Activated CD4-positive, alpha-beta T cell treated with anti-CD3 and anti-CD28 coated beads for 24 hours (primary cell): ENCODE measurements around the gene DENND1B.

Experiments used
- DNase-seq, 2 donors: peaks; one replicate each; pipeline ENCODE4 v3.0.0-alpha.2; 2020; ENCODE audit warnings: low read depth in 2 of 2

DENND1B gene

GRCh38 chr1:197683895-197684553 is 91.3 kb downstream of the DENND1B start:
- no peak for DNase-seq

- DNase-seq: no peak
Observed at GRCh38 chr1:197683280-197683679, 92.0 kb downstream of the DENND1B start.

- DNase-seq: no peak
Observed at GRCh38 chr1:197680311-197680710, 95.0 kb downstream of the DENND1B start.

GRCh38 chr1:197677752-197678295 is 97.5 kb downstream of the DENND1B start:
- DNase-seq: no peak

DNA sequence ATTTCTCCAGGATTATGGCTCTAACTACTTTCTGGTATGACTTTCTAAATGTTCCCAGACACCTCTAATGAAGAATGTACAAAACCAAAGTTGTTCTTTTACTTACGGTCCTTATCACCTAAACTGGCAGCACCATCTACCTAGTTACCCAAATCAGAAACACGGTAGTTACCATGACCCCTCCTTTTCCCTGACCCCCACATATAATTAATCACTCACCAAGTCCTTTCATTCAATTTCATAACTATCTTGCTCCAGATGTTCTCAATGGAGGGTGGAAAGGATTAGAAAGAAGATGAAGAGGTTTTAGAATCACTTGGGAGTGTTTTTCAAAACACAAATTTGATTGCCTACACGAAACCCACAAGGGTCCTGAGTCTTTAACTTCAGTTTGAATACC is 98.0 kb downstream of the DENND1B start:
- DNase-seq: no peak

GRCh38 chr1:197675583-197676208 is 99.6 kb downstream of the DENND1B start:
- DNase-seq: no peak

GRCh38 chr1:197674286-197674685 is 101.0 kb downstream of the DENND1B start:
- DNase-seq: no peak

- DNase-seq: no peak
Observed at GRCh38 chr1:197673292-197673691, 102.0 kb downstream of the DENND1B start.

- DNase-seq: no peak
Observed at GRCh38 chr1:197672347-197672746, 102.9 kb downstream of the DENND1B start.

DNA sequence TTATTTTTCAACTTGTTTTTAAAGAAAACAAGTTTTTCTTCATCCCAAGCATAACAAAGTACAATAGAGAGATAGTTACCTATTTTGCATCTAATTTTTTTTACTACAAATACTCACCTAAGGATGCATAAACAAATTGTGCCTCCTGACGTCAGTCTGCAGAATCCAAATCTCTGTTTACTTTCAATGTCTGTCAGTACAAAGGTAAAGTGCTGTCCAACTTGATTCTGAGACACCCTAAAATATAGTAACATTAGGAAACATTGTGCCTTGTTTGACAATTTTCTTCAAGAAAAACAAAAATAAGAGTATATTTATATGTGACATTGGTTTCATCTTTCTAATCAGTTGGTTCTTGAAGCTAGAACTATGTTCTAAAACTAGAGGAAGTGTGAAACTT is 103.4 kb downstream of the DENND1B start:
- DNase-seq: no peak

DNA sequence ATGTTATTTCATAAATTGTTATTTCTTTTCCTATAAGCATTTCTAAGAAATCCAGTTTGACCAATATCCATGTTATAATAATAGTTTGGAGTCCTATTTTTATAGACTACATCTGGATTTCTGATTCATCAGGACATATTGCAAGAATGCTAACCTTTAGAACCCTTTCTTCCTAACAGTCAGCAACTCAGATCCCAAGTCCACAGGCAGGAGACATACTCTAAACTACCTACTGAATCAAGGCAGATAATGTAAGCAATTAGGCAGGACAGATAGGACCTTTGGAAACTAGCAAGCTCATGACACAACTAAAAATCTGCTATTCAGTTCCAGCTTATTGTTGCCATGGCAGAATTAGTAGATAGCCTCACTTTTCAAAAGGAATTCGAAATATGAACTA is 104.1 kb downstream of the DENND1B start:
- DNase-seq: no peak

DNA sequence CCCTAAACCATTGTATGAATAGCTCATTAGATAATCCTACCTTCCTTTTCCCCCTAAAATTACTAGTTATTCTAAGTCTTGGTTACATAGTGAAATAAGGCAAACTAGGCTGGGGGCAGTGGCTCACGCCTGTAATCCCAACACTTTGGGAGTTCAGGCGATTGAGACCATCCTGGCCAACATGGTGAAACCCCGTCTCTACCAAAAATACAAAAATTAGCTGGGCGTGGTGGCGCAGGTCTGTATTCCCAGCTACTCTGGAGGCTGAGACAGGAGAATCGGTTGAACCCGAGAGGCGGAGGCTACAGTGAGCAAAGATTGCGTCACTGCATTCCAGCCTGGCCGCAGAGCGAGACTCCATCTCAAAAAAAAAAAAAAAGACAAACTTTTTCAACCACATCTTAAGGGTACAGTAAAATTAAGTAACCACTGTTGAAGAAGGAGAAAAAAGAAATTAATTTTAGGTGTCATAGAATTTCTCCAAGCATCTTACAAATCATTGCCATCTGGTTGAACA is 108.5 kb downstream of the DENND1B start:
- no peak for DNase-seq

- DNase-seq: no peak
Observed at GRCh38 chr1:197664391-197664790, 110.9 kb downstream of the DENND1B start.

DNA sequence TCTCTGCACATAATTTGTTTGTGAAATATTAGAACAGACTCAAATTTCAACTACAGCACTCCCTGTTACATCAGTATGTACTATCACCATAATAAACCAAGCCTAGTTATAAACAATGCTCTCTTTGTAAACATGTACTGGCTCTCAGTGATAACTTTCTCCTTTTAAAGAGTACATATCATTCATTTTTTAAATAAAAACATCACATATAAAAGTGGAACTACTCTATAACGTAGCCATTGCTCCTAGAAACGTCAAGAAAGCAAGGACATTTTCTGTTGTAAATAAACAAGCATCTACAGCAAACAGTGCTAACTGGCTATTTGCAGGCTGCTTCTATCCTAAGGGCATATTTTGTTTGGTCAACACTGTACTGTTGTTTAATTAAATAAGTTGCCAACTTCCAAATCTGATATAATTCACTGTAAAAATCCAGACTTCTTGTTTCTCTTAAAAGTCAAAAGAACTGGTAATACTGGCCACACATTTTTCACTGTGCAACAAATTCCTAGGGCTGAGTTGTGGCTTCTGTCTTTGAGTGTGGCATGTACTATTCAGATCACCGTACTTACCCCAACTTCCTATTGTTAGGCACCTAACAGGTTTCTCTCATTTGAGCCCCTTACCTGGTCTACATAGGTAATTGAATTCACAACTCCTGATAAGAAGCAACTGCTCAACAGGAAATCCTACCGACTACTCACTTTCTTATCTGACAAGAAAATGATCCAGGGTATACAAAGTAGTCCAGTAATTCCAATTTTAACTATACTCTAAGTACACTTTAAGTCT is 111.9 kb downstream of the DENND1B start:
- no peak for DNase-seq

- no peak for DNase-seq
Observed at GRCh38 chr1:197660389-197660788, 114.9 kb downstream of the DENND1B start.

GRCh38 chr1:197659171-197659570 is 116.1 kb downstream of the DENND1B start:
- DNase-seq: no peak

DNA sequence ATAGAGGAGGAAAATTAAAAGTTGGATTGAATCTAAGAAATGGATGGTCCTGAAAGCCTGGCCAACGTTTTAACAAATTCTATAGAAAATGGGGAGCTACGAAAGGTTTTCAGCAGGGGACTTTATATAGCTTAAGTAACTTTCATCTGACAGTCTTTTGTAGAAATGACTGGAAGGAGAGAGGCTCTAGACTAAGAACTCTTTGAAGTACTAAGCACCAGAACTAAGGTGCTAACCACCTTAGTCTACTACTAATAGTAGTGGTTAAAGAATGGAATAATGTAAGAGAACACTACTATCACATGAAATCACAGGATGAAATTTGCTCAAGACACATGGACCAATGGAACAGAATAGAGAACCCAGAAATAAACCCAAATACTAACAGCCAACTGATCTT is 126.1 kb downstream of the DENND1B start:
- DNase-seq: no peak

- DNase-seq: no peak
Observed at GRCh38 chr1:197638316-197638715, 137.0 kb downstream of the DENND1B start.

GRCh38 chr1:197637406-197637805 is 137.9 kb downstream of the DENND1B start:
- DNase-seq: no peak

DNA sequence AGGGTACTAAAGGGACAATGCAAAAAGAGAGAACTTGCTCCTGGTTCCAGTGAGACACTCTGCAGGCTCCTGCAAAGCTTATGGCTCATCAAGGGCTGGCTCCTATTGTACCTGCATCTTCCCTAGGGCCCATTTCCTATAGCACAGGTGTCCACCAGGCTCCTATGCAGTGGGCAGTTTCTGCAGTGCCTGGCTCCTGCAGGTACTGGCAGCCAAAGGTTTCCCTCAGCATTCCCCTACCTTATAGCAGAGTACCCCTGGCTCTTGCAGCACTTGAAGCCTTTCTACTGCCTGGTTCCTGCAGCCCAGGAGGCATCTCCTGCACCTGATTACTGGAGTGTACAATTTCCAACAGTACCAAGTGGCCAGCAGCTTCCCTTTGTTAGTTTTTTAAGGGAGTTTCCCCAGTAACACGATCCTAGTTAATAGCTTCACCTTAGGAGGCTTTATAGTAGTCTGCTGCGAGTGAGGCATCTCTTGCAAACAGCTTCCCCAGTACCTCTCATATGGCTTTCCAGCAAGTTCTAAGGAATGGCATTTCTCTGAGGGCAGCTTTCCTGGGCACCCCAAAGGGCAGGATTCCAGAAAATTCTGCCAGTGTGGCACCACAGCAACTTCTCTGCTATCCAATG is 141.7 kb downstream of the DENND1B start:
- no peak for DNase-seq

DNA sequence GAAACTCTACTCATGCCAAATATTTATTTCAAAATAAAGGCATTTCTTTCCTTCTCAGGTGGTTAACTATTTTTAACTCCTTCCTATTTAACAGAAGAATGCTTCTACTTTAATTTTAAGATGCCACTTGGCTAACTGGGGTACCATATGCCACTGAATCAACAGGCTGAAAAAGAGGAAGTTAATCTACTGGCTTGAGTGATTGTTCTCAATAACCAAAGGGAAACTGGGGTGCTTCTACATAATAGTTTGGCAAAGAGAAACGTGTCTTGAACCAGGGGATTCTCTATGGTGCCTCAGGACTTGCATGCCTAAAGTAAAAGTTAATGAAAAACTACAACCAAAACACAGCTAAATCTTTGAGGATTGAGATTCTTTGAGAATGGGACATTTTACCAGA is 142.6 kb downstream of the DENND1B start:
- DNase-seq: no peak

DNA sequence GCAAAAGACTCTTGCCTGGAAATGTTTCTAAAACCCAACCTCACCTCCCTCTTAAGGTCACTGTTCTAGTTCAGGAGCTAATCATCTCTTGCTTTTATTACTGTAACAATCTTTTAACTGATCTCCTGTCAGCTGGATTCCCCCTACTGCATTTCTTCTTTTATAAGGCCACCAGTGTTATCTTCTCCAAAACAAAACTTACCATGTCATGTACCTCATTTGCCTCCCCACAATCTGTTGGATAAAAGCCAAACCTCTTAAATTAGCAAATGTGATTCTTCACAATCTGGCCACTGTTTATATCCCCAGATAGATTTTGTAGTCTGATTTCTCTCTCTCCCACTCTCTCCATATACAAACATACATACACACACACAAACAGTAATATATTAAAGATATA is 143.3 kb downstream of the DENND1B start:
- DNase-seq: no peak
